ENCODE results near the gene DCAF8L2. TPM values are rescaled to one million over a fixed set of nuclear protein-coding genes. Genes with fewer than 3 reads are reported as not detected.
"Not testable (repeated sequence)": the region's sequence is repeated elsewhere in the genome, so short reads cannot be mapped to it uniquely, and the experiment has no call there.

The DCAF8L2 gene
- total RNA-seq, 6 experiments from 2014 or later: not detected

DNA sequence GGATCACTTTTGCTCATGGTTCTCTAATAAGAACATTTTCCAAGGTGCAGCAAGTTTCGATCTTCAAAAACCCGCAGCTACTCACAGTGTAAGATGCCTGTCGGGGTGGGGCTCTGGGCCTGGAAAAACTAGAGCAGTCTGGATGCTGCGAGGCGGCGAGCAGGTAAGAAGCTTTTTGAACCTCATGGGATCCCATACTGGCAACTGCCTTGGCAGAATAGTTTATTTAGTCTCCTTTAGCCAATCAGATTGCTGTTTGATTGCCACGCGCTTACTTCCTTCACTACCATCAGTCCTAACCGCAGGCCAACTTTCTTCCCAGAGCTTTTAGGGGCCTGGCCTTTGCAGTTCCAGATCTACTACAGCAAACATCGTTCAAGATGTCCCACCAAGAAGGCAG lies 156.4 kb downstream of the DCAF8L2 start:
- Mint-ChIP-seq H3K9me3 (peaks cover 20% of the 10 kb centered on the region), H3K27me3 (ENCODE audit: insufficient read depth) (no peaks in the 10 kb centered on the region), H3K4me1 (ENCODE audit: low read depth) (no peaks in the 10 kb centered on the region), H3K36me3 (ENCODE audit: low read depth) (no peaks in the 10 kb centered on the region), H3K4me3 (no peak overlapping the region), H3K27ac (no peak overlapping the region)
- TF ChIP-seq, protein P1, sequence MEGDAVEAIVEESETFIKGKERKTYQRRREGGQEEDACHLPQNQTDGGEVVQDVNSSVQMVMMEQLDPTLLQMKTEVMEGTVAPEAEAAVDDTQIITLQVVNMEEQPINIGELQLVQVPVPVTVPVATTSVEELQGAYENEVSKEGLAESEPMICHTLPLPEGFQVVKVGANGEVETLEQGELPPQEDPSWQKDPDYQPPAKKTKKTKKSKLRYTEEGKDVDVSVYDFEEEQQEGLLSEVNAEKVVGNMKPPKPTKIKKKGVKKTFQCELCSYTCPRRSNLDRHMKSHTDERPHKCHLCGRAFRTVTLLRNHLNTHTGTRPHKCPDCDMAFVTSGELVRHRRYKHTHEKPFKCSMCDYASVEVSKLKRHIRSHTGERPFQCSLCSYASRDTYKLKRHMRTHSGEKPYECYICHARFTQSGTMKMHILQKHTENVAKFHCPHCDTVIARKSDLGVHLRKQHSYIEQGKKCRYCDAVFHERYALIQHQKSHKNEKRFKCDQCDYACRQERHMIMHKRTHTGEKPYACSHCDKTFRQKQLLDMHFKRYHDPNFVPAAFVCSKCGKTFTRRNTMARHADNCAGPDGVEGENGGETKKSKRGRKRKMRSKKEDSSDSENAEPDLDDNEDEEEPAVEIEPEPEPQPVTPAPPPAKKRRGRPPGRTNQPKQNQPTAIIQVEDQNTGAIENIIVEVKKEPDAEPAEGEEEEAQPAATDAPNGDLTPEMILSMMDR (IDR thresholded peaks at IDR 0.05): no peak
- no peak for DNase-seq

DNA sequence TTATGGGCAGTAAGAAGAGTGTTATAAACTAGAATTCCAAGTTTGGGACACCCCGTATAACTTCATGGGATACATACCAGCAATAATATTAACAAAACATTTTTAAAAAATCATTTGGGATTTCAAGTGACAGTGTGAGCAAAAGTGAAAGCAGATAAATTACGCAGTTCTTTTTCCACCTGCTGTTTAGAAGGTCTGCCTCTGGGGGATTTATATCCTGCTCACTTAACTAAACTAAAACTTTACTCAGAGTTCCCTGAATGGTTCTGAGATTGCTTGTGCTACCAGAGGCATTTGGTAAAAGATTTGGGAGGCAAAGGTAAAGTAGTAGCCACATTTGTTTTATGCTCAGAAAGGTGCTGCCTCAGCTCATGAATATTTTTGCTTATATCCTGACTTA lies 160.2 kb downstream of the DCAF8L2 start:
- not testable (repeated sequence) for H3K4me1 Mint-ChIP-seq (ENCODE audit: low read depth); H3K27me3 Mint-ChIP-seq (ENCODE audit: insufficient read depth); DNase-seq; H3K27ac Mint-ChIP-seq; H3K36me3 Mint-ChIP-seq (ENCODE audit: low read depth); H3K4me3 Mint-ChIP-seq
- H3K9me3 Mint-ChIP-seq: peaks cover 27% of the 10 kb centered on the region

DNA sequence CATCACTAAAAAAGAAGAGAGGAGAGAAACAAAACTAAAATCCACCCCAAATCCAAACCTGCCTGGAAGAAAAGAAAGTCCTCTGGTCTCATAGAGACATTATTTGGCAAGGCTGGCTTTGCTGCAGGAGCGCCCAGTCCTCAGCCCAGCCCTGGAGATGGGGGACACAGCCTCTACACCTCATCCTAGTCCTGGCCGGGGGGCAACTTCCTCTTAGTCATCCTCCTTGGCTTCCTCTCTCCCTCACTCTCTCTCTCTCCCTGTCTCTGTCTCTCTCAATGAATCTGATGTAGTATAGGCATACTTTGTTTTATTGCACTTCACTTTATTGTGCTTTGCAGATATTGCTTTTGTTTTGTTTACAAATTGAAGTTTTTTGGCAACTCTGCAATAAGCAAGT lies 161.8 kb downstream of the DCAF8L2 start:
- TF ChIP-seq, protein P1 (IDR thresholded peaks at IDR 0.05): no peak
- no peak overlapping the region for H3K4me3 Mint-ChIP-seq
- no peaks in the 10 kb centered on the region for H3K27me3 Mint-ChIP-seq (ENCODE audit: insufficient read depth)
- H3K4me1 Mint-ChIP-seq (ENCODE audit: low read depth): no peaks in the 10 kb centered on the region
- peaks cover 26% of the 10 kb centered on the region for H3K9me3 Mint-ChIP-seq
- DNase-seq: no peak
- no peak overlapping the region for H3K27ac Mint-ChIP-seq
- H3K36me3 Mint-ChIP-seq (ENCODE audit: low read depth): no peaks in the 10 kb centered on the region

DNA sequence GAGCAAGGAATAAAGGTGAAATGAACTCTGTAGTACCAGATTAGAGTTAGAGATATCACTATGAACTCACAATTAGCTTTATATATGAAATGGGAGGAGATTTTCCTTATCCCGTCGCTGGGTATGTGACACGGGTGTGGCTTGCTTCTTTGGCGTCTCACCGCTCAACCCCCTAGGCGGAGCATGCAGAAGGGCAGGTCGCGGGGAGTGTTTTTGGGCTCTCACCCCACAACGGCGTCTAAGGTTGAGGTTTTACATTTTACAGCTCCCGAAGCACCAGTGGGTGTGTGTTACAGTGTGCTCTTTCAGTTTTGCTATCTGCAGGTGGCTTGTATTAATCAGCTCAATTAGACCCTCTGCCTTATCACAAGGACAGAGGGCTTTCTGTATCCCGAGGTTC lies 175.6 kb downstream of the DCAF8L2 start:
- Mint-ChIP-seq H3K9me3 (peaks cover 5% of the 10 kb centered on the region; the same call in 1 of the 2 replicates), H3K4me1 (ENCODE audit: low read depth) (no peaks in the 10 kb centered on the region), H3K27me3 (ENCODE audit: insufficient read depth) (no peaks in the 10 kb centered on the region; the same call in 1 of the 2 replicates), H3K4me3 (no peak overlapping the region), H3K36me3 (ENCODE audit: low read depth) (no peaks in the 10 kb centered on the region), H3K27ac (no peak overlapping the region)
- no peak for DNase-seq
- TF ChIP-seq, protein P1 (IDR thresholded peaks at IDR 0.05): no peak

DNA sequence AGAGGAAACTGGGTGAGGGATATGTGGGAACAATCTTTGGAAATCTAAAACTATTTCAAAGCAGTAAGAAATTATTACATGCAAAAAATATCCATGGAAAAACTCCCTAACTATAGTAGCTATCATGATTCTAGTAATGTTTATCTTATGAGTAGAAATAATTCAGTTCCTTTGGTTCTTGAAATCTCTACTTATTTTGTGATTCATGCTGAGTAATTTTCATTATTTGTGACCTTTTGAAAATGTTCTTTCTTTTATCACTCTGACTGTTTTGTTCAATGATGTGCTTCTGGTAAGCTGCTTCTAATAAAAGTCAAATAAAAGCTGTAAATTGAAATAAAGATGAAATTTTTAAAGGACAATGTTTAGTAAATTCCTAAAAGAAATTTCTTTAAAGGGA lies 177.2 kb downstream of the DCAF8L2 start:
- H3K27ac Mint-ChIP-seq: no peak overlapping the region
- TF ChIP-seq, protein P1 (IDR thresholded peaks at IDR 0.05): no peak
- H3K9me3 Mint-ChIP-seq: no peaks in the 10 kb centered on the region
- no peaks in the 10 kb centered on the region for H3K36me3 Mint-ChIP-seq (ENCODE audit: low read depth)
- H3K4me3 Mint-ChIP-seq: no peak overlapping the region
- H3K27me3 Mint-ChIP-seq (ENCODE audit: insufficient read depth): no peaks in the 10 kb centered on the region; the same call in 1 of the 2 replicates
- no peaks in the 10 kb centered on the region for H3K4me1 Mint-ChIP-seq (ENCODE audit: low read depth)
- DNase-seq: no peak

DNA sequence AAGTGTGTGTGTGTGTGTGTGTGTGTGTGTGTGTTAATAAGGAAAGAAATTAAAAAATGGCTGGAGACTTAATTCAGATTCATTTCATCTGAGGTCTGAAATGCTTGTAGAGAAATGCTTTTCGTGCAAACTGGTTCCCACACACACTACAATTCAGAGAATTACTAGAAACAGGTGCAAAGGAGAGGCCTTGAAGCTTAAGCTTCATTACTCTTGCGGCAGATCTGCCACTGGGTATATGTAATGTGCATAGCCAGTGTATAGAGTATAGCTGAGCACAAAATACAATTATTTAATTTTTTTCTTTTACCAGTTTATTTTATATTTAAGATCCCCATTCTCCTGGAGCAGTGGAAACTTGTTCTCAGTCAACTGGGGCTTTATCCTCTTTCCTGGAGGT lies 185.8 kb downstream of the DCAF8L2 start:
- H3K27me3 Mint-ChIP-seq (ENCODE audit: insufficient read depth): no peaks in the 10 kb centered on the region
- no peak overlapping the region for H3K4me3 Mint-ChIP-seq
- H3K36me3 Mint-ChIP-seq (ENCODE audit: low read depth): no peaks in the 10 kb centered on the region
- no peaks in the 10 kb centered on the region for H3K4me1 Mint-ChIP-seq (ENCODE audit: low read depth)
- H3K9me3 Mint-ChIP-seq: no peaks in the 10 kb centered on the region
- TF ChIP-seq, protein P1 (IDR thresholded peaks at IDR 0.05): no peak
- no peak overlapping the region for H3K27ac Mint-ChIP-seq
- no peak for DNase-seq

Data from HFFc6 (cell line).